GM21367 (cell line): ENCODE measurements around the gene WDTC1.

Source experiments
- ATAC-seq: cut with Tn5 transposase; IDR thresholded peaks from one replicate; pipeline ENCODE4 v1.9.1; 2021; ENCODE audit not compliant: unreplicated experiment

WDTC1 gene

GRCh38 chr1:27332536-27333281 is 98.3 kb downstream of the WDTC1 start:
- no peak for ATAC-seq

- ATAC-seq, result no peak
These were observed 99.4 kb downstream of the WDTC1 start for GRCh38 chr1:27333717-27334279.

- no peak for ATAC-seq
These were observed 101.3 kb downstream of the WDTC1 start for GRCh38 chr1:27335506-27336422.

- ATAC-seq, result no peak
These were observed 102.3 kb downstream of the WDTC1 start for GRCh38 chr1:27336756-27337155.

GRCh38 chr1:27338751-27339150 is 104.3 kb downstream of the WDTC1 start:
- no peak for ATAC-seq

- ATAC-seq, result no peak
These were observed 104.8 kb downstream of the WDTC1 start for GRCh38 chr1:27339213-27339612.

- ATAC-seq, result peak; percentile 42
These were observed 107.3 kb downstream of the WDTC1 start, which contains the start of gene SYTL1 for GRCh38 chr1:27341525-27342252. Gene SYTL1 (plus strand): TSS chr1:27342022. CDS start chr1:27345335, 3,313 bp downstream.

GRCh38 chr1:27342391-27342777 is 108.0 kb downstream of the WDTC1 start:
- no peak for ATAC-seq

- no peak for ATAC-seq
These were observed 108.6 kb downstream of the WDTC1 start for GRCh38 chr1:27342778-27343638.

- no peak for ATAC-seq
These were observed 109.2 kb downstream of the WDTC1 start for GRCh38 chr1:27343639-27344025.

- ATAC-seq, result no peak
These were observed 110.8 kb downstream of the WDTC1 start for GRCh38 chr1:27345272-27345671.

GRCh38 chr1:27346357-27346756 is 111.9 kb downstream of the WDTC1 start:
- ATAC-seq, result no peak

GRCh38 chr1:27346991-27347624 is 112.7 kb downstream of the WDTC1 start:
- ATAC-seq, result no peak

- ATAC-seq, result no peak
These were observed 114.7 kb downstream of the WDTC1 start for GRCh38 chr1:27348861-27349783.

- ATAC-seq, result no peak
These were observed 115.6 kb downstream of the WDTC1 start for GRCh38 chr1:27349784-27350662.

GRCh38 chr1:27350663-27351540 is 116.5 kb downstream of the WDTC1 start:
- no peak for ATAC-seq
